NCI-H2227 (cell line): Measurements from ENCODE around the gene PACS1.

Experiments used
- DNase-seq: peaks from one replicate; lab custom pipeline; 2025; ENCODE audit not compliant: unreplicated experiment; lab: John Stamatoyannopoulos, UW

The PACS1 gene

DNA sequence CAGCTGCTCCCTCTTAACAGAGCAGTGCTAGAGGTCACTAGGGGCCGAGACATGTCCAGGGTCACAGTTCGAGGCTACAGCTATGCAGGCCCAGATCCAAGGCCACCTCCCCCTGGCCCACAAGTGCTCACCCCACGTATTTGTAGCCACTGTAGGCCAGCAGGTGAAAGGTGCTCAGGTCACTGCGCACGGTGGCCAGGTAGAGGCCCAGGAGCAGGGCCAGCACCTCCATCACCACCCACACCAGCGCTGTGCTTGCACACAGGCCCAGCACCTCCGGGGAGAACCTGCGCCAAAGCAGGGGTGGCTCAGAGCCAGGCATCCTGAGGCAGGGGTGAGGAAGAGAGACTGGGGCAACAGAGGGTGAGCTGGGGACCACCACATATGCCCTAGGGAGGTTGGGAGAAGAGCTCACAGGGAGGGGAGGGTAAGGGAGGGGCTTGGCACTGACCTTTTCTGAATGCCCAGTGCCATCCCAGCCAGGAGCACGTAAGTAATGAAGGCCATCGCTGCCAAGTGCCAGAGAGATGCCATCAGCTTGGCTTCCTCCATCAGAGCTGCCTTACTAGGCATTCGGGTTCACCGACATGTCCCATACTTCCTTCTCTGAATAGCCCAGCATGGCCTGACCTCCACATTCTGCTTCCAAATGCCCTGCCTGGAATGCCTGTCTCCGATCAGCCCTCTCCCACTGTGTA, 215.3 kb downstream of the PACS1 start:
- DNase-seq: no peak

DNA sequence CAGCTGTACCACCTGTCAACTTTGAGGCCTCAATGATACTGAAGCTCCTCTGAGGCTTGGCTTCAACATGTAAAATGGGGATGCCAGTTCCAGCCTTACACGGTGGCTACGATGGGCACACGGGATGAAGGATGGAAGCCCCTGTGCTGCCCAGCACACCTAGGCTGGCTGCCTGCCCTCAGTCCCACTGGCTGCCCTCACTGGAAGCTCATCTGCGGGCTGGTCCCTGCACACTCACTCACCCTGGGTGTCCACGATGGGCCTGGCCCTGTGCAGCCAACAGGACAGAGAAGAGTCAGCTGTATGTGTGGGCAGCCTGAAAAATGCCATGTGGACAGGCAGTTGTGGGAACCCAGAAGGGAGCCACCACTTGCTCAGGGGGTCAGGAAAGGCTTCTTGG, 216.6 kb downstream of the PACS1 start:
- no peak for DNase-seq

DNA sequence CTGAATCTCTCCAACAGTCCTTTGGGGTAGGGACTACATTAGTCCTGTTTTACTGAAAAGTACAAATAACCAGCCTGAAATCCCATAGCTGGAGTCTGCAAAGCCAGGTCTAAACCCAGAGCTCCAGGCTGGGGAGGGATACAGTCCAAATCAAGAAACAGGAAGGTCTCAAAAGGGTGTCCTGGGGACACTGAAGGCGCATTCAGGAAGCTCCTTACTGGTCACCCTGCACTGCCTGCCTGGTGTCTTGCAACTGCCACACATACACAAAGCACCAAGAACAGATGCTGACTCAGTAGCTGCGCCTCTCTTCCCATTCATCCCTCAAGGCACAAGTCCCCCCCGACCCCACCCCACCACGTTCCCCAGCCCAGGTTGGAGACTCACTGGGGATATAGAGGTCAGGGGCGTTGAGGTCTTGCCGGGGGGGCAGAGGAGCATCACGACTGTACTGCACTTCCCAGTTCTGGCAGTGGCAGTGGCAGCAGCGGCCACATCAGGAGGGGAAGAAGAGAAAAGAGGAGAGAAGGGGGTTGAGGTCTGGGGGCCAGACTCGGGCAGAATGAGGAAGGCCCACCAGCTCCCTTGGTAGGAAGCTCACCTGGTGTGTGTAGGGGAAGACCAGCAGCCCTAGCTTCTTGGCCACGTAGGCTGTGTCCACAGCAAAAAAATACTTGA, 217.3 kb downstream of the PACS1 start:
- DNase-seq: no peak

DNA sequence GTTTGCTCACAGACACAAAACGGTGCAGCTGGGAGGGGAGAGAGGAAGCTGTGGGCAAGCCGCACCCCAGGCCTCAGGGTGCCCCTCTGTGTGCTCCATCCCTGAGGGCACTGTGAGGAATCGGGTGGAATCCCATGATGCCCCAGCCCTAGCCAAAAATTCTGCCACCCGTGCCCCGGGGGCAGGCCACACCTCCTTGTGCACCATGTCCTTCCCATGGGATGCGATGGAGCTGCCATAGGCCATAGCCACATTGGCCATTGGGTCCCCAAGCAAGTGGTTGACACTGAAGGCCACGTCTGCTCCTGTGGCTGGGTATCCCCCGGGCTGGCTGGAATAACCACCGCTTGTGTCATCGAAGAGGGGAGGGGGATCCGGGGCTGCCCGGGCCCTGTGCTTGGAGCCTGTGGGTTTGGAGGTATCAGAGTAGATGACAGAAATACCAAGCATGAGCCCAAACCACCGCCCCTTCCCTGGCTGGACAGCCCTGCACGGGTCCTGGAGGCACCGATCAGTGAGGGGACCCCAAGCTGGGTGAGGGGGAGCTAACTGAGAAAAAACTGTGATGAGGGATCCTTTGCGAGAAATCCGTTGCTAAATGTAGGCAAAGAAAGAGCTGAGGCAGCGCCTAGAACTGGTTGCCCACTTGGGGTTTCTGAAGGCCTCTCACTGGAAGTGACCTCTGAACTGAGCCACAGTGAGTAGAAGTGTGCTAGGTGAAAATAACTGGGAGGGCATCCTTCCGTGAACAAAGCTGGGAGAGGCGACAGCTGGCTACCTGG, 218.0 kb downstream of the PACS1 start:
- no peak for DNase-seq

DNA sequence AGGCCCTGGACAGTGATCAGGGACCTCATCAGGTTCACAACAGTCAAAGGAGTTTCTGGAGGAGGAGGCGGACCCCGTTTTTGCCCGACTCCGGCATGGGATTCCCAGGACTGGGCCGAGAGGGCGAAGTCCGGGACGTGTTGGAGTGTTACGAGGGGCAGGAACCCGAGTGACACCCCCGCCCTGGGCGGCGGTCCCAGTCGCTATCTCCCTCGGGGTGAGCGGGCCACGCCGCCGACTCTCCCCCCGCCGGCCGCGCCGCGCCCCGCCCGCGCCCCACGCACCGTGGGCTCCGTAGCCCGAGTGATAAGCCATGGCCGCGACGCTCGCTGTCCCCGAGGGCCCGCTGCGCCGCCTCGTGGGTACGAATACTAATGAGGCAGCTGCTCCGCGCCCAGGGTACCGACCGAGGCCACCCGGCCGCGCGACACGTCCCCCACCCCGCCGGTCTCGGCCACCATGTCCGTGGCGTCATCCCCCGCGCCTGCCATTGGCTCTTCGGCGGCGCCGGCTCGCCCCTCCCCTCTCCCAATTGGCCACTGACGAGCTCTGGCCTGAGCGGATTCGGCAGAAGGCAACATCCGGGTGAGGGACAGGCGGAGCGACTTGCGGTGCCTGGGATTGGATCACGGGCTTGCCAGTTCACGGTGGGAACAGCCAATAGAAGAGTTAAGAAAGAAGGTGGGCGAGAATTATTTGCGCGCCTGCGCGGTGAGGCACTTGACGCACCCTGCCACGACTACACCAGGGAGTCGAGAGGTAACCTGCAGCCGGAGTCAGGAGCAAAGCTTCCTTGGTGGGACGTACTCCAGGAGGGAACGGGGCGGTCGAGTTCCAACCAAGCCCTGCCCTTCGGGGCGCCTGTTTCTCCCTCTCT, 218.8 kb downstream of the PACS1 start, which contains the start of gene YIF1A:
YIF1A (minus strand) TSS at position 473 of the 877 bp plus-strand sequence; CDS start at position 315, 158 bp downstream.
- DNase-seq: peak; percentile 99

DNA sequence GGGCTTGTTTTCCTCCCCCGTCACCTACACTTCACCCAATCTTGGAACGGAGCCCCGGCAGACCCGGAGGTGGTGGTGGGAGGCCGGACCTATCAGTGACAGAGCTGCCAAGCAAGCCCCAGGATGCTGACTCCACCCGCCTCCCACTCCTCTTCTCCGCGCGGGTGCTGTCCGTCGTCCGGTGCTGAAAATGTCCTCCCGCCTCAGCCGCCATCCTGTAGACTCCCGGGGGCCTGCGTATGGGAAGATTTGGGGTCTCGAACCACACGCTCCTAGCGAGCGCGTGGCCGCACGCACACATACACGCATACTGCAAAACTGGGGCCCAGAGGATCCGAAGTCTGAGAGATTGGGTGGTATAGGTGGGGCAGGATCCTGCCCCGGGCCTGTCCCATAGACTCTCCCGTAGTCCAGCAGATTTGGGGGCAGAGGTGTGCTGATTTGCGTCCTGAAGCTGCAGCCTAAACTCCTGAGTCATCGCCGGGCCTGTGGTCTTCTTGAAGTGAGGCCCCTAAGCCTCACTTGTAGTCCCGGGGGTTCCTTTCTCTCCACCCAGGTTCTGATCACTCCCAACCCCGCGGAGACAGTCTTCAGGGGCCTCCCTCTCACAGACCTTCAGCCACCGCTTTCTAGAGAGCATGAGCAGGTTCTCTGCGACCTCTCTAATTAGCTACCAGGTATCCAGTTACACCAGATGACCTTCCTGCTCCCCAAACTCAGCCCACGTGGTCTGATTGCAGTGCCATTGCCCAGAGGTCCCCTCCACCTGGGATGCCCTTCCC, 219.7 kb downstream of the PACS1 start:
- peak; percentile 82 for DNase-seq

DNA sequence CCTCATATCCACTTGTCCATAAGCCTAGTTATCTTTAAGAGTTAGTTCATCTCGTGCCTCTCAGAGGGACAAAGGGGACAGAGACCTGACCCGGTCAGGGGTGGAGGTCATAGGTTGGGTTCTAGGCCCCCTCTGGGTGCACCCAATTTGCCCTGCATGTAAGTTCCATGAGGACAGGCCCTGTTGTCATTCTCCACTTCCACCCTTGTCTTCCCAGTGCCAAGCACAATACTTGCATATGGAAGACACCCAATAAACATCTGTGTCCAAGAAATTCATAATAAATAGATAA, 220.2 kb downstream of the PACS1 start:
- no peak for DNase-seq

DNA sequence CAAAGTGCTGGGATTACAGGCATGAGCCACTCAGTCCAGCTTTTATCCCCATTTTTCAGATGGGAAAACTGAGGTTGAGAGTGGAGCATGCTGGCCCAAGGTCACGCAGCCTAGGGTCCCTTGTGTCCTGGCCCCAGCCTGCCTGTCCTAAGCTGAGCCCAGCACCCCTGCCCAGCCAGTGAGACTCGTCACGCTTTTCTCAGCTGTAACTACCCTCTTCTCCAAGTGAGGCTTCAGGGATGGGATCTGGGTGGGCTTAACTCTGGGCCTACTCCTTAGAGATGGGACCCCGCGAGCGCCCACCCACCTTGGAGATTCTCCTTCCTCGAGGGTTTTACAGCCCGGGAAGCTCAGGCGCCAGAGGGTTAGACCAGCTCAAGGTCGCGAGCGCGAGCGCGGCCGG, 221.2 kb downstream of the PACS1 start:
- DNase-seq: peak; percentile 63

DNA sequence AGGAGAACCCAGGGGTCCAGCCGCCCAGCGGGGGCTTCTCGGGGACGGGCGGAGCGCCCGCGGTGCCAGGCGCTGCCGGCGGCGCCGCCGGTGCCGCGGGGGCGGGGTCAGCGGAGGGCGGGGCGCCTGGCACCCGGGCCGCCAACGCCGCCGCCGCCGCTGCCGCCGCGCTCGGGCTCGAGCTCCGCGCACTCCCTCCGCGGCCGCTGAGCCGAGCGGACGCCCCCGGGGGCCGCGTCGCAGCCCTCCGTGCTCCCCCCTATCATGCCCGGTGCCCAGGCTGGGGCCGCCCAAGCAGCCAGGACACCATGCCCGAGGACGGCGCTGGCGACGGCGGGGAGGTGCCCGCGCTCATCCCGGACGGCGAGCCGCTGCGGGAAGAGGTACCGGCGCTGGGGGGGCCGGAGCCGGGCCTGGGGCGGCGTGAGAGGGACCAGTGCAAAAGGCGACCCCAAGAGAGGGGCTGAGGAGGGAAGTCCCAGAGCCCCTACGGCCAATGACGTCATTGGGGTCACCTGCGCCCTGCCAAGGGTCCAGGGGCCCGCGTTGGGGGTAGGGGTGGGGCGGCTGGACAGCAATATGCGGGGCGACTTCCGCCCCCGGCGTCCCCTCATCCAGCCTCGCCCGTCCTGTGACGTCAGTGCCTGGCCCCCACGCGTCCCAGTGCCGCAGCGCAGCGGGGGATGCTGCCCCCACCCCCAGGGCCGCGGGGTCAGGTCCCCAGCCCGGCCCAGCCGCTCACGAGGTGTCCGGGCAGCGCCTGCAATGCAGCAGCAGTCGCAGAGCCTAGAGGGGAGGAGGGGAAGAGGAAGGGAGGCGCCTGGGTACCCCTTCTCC, 221.9 kb downstream of the PACS1 start, which contains the start of gene TMEM151A:
TMEM151A (plus strand) TSS at position 189 of the 837 bp plus-strand sequence; CDS start at position 309, 120 bp downstream.
- peak; percentile 63 for DNase-seq

DNA sequence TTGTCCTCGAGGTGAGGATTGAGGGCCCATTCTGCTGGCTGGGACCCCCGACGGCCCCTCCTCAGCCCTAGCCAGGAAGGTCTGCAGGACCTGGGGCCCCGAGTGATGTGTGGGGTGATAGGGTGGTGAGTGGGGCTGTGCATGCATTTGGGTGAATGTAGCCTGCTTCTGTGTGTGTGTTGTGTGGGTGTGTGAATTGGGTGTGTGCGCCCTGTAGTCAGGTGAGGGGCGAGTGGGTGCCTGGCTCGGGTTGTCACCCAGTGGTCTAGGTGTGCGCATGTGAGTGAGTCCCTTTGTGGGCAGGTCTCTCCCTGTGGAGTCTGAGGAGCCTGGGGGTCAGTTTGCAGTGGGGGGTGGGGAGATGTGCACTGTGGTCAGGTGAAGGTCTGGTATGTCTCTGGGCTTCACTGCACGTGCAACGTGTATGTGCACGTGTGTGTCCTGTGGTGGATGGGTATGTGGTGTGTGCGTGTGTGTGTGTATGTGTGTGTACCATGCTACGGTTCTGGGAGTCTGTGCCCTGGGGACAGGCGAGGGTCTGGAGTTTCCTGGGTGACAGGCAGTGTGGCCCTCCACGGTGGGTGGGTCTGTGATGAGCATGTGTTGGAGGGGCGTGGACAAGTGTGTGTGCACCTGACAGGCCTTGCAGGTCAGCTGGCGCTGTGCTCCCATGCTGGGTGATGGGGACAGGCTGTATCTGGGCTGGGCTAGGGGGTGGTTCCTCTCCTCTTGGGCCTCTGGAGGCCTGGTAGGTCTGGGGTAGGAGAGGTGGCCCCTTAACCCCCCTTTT, 222.7 kb downstream of the PACS1 start:
- DNase-seq: no peak

DNA sequence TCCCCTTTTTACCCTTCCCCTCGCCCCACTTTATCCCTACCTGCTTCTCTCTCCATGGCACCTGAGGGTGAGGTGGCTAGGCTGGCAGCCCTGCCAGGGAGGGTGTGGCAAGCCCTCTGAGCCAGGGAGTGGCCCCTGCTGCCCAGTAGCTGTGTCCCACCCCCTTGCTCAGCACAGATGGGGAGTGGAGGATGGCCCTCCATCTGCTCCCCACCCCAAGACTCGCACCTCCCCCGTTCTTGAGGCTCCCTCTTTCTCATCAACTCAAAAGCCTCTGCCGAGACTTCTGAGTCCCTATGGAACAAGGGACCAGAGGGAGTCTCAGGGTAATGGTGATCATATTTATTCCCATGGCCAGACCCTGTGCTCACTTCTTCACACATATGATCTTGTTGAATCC, 223.3 kb downstream of the PACS1 start:
- DNase-seq: no peak

DNA sequence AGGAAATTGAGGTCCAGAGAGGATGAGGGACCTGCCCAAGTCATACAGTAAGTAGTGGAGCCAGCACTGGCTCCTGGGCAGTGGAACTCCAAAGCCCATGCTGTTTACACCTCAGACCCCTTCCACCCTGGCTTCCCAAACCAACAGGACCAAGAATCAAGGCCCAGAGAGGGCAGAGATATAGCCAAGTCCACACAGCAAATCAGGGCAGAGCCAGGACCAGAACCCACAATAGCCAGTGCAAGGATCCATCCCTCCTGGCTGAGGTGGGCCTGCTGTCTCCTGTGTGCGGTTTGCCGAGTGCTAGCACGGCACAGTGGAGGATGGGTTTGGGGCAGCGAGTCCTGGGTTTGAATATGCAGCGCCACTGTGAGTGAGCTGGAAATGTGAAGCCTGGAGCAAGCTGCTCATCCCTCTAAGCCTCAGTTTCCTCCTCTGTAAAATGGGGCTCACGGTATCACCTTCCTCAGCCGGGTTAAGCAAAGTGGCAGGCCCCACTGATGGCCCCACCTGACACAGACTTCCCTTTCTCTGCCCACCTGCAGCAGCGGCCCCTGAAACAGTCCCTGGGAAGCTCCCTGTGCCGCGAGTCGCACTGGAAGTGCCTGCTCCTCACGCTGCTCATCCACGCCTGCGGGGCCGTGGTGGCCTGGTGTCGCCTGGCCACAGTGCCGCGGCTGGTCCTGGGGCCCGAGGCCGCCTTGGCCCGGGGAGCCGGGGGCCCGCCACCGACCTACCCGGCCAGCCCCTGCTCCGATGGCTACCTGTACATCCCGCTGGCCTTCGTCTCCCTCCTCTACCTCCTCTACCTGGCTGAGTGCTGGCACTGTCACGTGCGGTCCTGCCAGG, 223.9 kb downstream of the PACS1 start:
- no peak for DNase-seq
